Hematopoietic multipotent progenitor cell treated with erythropoietin and hydrocortisone succinate and interleukin-3 and kit ligand, for 4 days (in vitro differentiated cells): ENCODE data around the gene NDUFAF2.
A peak's percentile ranks its signal among the peaks of the same experiment; 100 is the strongest.

Source experiments
- DNase-seq: peaks from one replicate; pipeline ENCODE4 v3.0.0-alpha.2; 2015

Gene NDUFAF2

GRCh38 chr5:61132559-61132958 lies 187.6 kb downstream of the NDUFAF2 start:
- no peak for DNase-seq

DNA sequence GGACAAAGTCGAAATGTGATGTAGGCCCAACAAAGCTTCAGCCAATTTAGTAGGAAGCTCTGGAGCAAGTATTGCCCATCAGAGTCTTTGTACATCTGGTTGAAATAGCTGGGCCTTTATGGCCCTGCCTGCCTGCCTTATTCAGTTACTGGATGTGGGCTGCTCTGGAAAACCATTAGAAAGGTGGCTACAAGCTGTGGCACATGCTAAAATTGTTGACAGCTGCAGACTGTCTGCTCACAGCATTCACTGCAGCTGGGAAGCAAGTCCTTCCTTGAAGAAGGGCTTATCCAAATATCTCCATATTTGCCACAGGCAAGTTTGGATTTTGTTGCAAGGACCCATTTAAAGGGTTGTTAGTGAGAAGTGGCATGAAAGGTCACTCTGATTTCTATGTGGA lies 192.8 kb downstream of the NDUFAF2 start:
- no peak for DNase-seq

- peak; percentile 53 for DNase-seq
These were observed 194.3 kb downstream of the NDUFAF2 start for GRCh38 chr5:61139094-61139873.

GRCh38 chr5:61139931-61140330 lies 194.9 kb downstream of the NDUFAF2 start:
- DNase-seq = no peak

- no peak for DNase-seq
These were observed 196.8 kb downstream of the NDUFAF2 start for GRCh38 chr5:61141801-61142200.

DNA sequence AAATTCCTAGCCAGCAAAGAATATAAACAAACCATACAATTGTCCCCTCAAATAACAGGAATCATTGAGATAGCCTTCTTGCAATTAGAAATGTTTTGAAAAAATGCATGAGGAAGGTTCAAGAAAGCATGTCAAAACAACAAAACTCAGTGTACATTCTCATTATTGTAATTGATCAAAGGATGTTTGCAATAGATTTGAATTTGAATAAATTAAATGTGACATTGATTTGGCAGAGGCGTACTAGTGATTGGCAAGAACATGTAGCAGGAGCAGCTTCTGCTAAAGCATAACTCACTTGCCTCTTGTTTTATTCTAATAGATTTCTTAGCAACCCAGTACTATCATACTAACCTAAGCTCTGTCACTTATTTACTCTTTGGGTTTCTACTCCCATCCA lies 197.4 kb downstream of the NDUFAF2 start:
- no peak for DNase-seq

DNA sequence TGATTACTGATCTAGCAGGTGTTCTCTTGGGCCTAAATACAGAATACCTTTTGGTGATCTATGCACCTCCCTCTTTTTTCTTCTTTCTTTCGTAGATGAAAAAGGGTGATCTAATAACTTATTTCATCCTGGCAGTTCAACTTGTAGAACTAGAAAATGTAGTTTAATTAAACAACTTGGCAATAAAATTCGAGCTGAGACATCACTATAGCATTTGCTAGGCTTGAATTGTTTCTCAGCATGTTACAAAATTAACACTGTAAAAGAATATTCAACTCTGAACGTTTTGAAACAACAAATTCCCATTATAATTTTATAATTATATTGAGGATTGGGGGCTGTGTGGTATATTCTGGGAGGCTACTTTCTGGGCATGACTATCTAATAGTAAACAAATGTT lies 197.8 kb downstream of the NDUFAF2 start:
- DNase-seq = no peak

- no peak for DNase-seq
These were observed 203.5 kb downstream of the NDUFAF2 start for GRCh38 chr5:61148515-61148914.

- no peak for DNase-seq
These were observed 206.9 kb downstream of the NDUFAF2 start for GRCh38 chr5:61151893-61152292.

- DNase-seq = peak; percentile 24
These were observed 214.1 kb downstream of the NDUFAF2 start for GRCh38 chr5:61159070-61159469.

- peak; percentile 47 for DNase-seq
These were observed 214.8 kb downstream of the NDUFAF2 start for GRCh38 chr5:61159836-61160235.

DNA sequence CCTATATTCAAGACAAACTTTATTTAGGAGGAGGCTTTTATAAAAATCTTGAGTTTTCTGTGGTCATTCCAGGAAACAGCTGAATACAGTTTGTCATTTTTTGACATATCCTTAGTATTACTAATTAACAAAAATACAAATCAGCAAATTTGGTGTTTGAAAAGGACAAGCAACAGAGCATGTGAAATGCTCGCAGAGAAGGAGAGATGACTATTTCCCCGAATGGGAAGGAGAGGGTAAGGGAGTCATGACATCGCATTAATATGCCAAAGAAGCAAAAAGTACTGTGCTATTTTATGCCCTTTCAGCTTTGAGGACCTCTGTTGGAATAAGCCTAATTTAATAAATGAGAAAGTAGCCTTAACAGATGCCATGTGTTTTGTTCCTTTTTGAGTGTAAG lies 215.5 kb downstream of the NDUFAF2 start:
- peak; percentile 13 for DNase-seq

- peak; percentile 94 for DNase-seq
These were observed 217.2 kb downstream of the NDUFAF2 start, which contains the start of gene SMIM15 for GRCh38 chr5:61162010-61162831. Gene SMIM15 (minus strand): TSS chr5:61162468. CDS start chr5:61160171, 2,297 bp downstream.

- DNase-seq = peak; percentile 34
These were observed 218.0 kb downstream of the NDUFAF2 start for GRCh38 chr5:61162832-61163567.

GRCh38 chr5:61163905-61164304 lies 218.9 kb downstream of the NDUFAF2 start:
- DNase-seq = no peak

- DNase-seq = peak; percentile 72
These were observed 222.4 kb downstream of the NDUFAF2 start for GRCh38 chr5:61167382-61167781.

- DNase-seq = no peak
These were observed 223.9 kb downstream of the NDUFAF2 start for GRCh38 chr5:61168951-61169350.

DNA sequence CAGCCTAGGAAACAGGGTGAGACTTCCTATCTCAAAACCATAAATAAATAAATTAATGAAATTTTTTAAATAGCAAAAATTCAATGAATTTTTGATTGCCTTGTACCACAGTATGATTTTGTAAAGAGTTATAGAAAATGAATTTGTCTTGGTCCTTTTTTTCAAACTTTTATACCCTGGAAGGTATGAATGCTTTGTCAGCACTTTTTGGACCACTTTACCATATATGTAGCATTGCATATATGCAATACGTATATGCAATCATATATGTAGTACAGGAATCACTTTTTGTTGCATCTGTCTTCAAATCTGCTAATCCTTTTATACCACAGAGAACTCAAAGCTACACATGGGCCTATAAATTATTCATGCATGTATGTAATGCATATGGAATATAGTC lies 226.5 kb downstream of the NDUFAF2 start:
- DNase-seq = no peak

DNA sequence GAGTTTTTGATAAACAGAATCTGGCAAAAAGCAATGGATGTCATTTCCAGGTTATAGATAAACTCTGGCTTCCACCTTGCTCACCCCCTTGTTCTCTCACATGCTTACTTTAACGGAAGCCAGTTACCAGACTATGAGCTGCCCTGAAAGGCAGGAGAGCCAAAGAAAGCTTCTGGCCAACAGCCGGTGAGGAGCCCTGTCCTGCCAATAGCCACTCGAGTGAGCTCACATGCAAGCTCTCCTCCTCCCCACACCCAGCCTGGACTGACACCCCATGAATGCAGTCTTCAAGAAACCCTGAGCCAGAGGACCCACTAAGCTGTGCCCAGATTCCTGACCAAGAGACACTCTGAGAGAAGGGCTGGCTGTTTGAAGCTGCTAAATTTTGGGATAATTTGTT lies 231.6 kb downstream of the NDUFAF2 start:
- no peak for DNase-seq

DNA sequence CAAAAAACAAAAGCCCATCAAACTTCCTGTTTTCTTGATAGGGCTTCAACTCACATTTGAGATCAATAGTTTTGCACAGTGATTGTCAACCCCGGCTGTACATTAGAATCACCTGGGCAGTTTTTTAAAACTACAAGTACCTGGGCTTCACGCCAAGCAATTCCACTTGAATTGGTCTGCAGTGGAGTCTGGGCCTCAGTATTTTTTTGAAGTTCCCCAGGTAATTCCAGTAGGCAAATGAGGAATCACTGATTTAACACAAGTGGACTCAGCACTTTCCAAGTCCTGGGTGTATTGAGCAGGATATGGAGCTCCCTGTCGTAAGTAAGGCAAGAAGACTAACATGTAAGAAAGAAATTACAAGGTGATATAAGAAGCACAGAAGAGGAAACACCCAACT lies 232.1 kb downstream of the NDUFAF2 start:
- no peak for DNase-seq

DNA sequence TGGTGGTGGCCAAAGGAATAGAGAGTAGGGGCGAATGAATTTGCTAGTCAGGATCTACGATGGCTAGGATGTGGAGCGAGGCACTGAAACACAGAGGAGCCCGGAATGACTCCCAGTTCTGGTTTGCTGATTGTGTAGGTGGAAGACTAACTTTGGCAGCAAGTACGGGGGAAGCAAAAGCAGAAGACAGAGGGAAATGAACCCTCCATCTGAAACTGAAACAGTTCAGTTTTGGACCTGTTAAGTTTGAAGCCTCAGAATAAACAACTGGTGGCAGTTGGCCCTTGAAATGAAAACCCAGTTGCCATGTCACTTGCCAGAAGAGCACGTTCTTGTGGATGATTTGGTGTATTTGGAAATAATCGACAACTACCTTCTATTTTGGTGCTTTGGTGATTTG lies 232.7 kb downstream of the NDUFAF2 start:
- DNase-seq = no peak

- no peak for DNase-seq
These were observed 233.7 kb downstream of the NDUFAF2 start for GRCh38 chr5:61178702-61179101.

DNA sequence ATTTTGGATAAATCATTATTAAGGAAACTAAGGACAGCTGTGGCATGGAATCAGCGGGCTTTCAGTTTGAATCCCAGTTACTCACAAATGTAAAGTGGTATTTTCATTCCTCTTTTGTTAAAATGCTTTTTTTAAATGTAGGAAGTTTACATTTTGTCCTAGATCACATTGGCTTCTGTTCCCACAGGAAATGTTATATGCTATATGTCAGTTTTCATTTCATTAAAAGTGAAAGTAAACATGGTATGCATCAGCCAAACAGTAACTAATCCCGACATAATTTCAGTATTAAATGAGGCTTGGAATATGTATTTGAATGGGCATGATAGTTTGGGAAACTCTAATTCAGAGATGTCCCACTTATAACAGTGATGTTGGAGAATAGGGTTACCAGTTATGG lies 235.9 kb downstream of the NDUFAF2 start:
- peak; percentile 7 for DNase-seq
